HG02938 (cell line): ENCODE data around the gene FCGBP.
"Not testable (repeated sequence)": the region's sequence is repeated elsewhere in the genome, so short reads cannot be mapped to it uniquely, and the experiment has no call there.

Experiments
- ATAC-seq: cut with Tn5 transposase; IDR thresholded peaks from one replicate; pipeline ENCODE4 v1.9.1; 2021; ENCODE audit warnings: mild to moderate bottlenecking, moderate library complexity; ENCODE audit not compliant: unreplicated experiment

The FCGBP gene

GRCh38 chr19:39892506-39892902 is 41.9 kb downstream of the FCGBP start:
- ATAC-seq: not testable (repeated sequence)

DNA sequence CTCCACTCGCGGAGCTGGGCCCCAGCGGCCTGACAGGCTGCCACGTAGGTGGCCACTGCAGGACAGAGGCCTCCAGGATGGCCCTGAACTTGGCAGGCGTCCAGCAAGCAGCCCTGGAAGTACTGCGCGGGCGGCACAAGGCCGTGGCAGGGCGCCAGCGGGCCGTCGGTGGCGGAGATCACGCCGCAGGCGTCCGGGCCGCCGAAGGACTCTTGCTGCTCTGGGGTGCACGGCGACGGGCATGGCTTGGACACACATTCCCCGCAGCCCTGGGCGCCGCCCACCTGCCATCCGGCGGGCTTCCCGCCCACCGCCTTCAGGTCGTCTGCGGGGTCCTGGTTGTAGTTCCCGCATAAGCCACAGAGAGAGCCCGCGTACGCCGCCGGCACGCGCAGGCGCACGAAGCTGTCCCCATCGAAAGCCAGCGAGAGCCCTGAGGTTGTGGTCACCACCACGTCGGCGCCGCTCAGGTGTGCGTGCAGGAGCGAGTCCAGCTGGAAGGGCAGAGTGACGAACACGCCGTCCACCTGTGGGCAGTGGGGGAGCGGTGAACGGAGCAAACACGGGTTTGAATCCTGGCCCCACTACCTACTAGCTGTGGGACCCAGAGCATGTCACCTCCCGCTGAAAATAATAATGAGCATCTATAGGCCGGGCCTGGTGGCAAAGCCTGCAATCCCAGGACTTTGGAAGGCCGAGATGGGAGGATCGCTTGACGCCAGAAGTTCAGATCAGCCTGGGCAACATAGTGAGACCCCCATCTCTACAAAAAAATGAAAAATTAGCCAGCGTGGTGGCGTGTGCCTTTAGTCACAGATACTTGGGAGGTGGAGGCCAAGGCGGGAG is 42.6 kb downstream of the FCGBP start:
- not testable (repeated sequence) for ATAC-seq

GRCh38 chr19:39890755-39891551 is 43.5 kb downstream of the FCGBP start:
- ATAC-seq: no peak

DNA sequence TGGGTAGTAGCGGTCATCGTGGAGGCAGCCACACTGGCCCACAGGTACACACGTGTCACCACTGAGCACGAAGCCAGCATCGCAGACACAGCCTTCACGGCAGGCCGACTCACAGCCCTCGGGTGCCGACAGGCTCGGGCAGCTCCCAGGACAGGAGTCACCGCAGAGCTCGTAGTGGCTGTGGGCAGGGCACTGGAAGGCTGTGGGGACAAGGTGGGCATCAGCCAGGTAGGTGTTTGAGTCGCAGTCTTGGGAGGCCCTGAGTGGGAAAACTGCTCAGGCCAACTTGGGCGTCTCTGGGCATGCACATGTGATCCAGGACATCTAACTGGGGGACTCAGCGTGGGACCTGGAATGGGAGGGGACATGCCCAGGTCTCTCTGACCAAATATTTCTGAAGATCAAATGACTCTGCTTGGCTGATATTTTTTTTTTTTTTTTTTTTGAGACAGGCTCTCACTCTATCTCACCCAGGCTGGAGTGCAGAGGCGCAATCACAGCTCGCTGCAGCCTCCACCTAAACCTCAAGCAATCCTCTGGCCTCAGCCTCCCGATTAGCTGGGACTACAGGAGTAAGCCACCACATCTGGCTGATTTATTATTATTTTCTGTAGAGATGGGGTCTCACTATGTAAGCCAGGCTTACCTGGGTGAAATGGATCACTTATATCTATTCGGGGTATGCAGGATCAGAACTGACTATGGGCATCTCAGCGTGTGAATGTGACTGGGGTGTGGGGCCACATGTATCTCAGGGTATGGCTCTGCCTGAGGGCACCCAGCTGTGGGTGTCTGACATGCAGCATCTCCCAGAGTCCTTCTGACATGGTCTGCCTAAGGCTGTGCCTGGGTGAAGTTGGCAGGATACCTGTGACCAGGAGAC is 44.3 kb downstream of the FCGBP start:
- not testable (repeated sequence) for ATAC-seq

- ATAC-seq: not testable (repeated sequence)
These were observed 46.9 kb downstream of the FCGBP start for GRCh38 chr19:39887456-39887951.

GRCh38 chr19:39885821-39886554 is 48.4 kb downstream of the FCGBP start:
- not testable (repeated sequence) for ATAC-seq

DNA sequence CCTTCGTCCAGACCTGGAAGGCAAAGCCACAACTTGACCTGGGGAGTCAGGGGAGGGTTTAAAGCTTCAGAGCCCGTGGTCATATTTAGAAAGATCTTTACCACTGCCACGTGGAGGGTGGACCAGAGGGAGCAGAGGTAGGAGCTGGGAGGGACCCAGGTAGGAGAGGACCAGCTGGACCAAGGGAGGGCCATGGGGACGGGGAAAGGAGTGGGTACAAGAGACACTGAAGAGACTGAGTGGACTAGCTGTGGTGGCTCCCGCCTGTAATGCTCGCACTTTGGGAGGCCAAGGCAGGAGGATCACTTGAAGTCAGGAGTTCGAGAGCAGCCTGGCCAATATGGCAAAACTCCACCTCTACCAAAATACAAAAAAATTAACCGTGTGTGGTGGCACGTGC is 49.7 kb downstream of the FCGBP start:
- ATAC-seq: not testable (repeated sequence)
